ENCODE data around the gene FBXO28. TPM values are rescaled to one million over a fixed set of nuclear protein-coding genes. Genes with fewer than 3 reads are reported as not detected.

The FBXO28 gene
- polyA plus RNA-seq, 3 donors = 33.9 to 37.4 (median 36.3) TPM

DNA sequence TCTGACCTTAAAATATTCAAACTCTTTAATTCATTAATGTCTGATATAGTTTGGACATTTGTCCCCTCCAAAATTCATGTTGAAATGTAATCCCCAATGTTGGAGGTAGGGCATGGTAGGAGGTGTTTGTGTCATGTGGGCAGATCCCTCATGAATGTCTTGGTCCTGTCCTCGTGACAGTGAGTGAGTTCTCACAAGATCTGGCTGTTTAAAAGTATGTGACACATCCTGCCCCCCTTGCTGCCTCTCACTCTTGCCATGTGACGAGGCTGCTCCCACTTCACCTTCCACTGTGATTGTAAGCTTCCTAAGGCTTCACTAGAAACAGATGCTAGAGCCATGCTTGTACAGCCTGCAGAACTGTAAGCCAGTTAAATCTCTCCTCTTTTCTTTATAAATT lies 21.3 kb upstream of the FBXO28 start:
- DNase-seq (ENCODE audit: low read depth in 3 of 3, low spot score in 2 of 3) = no peak

DNA sequence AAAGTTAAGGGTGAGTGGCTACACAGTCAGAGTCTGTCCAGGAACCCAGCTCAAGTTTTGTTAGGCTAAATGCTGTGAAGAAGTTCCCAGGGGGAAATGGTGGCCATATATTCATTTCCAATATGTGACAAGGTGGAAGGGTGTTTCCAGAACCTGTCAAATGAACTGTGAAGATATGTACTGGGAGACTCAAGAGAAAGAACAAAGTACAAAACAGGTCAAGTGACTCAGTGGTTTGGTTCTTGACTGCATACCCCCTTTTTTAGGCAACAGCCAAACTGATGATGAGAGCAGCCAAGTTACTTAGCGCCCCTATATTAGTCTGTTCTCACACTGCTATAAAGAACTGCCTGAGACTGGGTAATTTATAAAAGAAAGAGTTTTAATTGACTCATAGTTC lies 18.6 kb upstream of the FBXO28 start:
- no peak for DNase-seq (ENCODE audit: low read depth in 3 of 3, low spot score in 2 of 3)

DNA sequence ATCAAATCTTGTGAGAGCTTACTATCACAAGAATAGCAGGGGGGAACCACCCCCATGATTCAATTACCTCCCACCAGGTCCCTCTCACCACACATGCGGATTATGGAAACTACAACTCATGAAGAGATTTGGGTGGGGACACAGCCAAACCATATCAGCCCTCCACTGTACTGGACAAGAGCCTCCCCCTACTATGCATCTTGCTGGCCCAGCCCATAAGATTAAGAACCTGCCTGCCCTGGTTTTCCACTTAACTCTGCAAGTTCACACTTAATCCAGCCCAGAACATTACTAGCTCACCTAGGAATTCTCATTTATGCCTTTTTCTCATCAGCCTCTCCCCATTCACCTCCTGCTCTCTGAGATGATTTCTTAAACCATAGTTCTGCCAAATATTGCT lies 18.0 kb upstream of the FBXO28 start:
- DNase-seq (ENCODE audit: low read depth in 3 of 3, low spot score in 2 of 3) = no peak

DNA sequence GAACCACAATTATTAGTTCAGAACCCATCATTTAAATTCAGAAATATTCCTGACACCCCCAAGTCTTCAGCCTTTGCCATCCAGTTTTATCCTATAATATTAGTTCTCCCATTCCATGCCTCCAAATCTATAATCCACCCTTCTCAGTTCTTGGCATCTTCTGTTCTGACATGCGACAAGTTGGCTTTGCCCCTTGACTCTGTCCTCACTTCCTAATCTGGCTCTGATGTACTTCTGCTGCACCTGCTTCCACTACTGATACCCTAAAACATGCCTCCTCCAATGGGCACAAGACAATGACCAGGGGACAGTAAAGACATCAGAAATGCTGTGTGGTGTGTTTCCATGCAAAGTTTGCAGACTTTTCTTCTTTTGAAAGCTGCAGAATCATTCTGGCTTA lies 17.1 kb upstream of the FBXO28 start:
- no peak for DNase-seq (ENCODE audit: low read depth in 3 of 3, low spot score in 2 of 3)

DNA sequence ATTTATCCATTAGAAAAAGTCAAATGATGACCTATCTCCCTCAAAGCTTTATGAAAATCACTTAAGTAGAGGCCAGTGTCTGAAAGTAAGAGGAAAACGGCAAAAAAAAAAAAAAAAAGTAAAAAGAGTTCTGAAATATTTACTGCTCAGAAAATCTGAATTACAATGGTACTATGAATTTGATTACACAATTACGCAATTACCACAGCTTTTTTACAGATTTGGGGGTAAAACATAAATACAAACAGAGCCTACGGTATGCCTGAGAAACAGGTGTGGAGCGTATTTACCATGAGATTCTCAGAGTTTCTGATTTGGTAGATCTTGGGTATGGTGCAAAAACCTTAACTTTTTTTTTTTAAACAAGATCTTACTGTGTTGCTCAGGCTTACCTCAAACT lies 15.9 kb upstream of the FBXO28 start:
- DNase-seq (ENCODE audit: low read depth in 3 of 3, low spot score in 2 of 3) = no peak

DNA sequence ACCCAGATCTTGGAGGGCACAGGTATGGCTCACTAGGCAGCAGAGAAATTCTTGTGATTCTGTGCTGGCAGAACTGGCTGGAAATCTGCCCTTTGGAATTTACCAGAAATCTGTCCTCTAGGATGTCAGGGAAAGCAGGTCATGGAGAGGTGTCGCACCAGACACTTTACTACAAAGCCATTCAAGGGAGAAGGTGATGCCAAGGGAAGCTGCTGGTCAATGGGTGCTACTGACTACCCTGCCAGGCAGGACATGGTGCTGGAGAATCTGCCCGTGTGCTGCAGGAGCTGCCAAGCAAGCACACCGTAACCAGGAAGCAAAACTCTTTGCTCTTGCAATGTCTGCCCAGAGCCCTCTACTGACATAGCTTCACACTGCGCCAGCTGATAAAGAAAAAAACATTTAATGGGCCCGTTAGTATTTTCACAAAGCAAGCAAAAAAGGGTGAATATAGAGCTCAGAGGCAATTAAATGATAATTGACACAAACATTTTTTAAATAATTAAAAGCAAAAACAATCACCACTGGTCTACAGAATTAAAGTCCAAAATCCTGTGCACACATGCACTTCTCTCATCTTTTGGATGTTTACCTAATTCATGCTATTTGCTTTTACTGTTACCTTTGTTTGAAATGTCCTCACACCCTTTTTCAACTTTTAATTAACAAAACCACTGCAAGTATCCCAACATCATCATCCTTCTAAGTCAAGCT lies 7.2 kb upstream of the FBXO28 start:
- no peak for DNase-seq (ENCODE audit: low read depth in 3 of 3, low spot score in 2 of 3)

DNA sequence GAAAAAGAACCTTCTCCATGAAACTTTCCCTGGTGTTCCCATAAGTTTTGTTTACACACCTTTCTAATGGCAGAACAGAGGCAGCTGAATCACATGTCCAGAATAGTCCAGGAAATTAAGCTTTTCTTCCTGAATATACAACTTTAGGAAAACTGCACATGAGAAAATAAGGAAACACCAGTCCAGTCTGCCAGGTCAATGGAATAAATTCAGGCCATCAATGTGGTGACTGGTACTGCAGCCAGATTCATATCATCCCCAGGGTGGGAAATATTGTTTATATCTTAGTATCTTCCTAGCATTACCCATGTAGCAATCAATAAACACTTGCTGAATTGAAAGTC lies 6.7 kb upstream of the FBXO28 start:
- no peak for DNase-seq (ENCODE audit: low read depth in 3 of 3, low spot score in 2 of 3)

DNA sequence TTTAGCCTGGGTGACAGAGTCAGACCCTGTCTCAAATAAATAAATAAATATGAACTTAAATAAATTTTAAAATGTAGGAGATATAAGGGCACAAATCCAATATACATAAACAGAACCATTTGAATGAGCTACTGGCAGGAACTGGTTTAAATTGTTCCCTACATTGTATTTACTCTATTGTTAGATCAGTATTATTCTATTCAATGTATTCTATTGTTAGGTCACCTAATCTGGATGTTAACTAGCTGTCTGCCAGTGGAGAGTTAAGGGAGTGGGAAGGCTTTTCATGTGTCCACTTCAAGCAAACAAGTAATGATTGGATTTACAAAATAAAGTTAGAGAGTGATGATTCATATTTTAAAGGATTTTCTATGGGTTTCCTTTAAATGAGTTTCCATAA lies 4.9 kb upstream of the FBXO28 start:
- DNase-seq (ENCODE audit: low read depth in 3 of 3, low spot score in 2 of 3) = no peak

DNA sequence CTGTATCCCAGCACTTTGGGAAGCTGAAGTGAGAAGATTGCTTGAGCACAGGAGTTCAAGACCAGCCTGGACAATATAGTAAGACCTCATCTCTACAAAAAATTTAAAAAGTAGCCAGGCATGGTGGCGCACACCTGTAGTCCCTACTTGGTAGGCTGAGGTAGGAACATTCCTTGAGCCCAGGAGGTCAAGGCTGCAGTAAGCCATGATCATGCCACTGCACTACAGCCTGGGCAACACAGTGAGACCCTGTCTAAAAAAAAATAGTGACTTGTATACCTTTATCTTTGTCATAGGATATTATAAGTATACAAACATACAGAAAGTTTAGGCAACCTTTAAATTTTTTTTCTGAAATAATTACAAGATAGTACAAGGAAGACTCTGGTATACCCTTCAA lies 3.9 kb upstream of the FBXO28 start:
- DNase-seq (ENCODE audit: low read depth in 3 of 3, low spot score in 2 of 3) = no peak

DNA sequence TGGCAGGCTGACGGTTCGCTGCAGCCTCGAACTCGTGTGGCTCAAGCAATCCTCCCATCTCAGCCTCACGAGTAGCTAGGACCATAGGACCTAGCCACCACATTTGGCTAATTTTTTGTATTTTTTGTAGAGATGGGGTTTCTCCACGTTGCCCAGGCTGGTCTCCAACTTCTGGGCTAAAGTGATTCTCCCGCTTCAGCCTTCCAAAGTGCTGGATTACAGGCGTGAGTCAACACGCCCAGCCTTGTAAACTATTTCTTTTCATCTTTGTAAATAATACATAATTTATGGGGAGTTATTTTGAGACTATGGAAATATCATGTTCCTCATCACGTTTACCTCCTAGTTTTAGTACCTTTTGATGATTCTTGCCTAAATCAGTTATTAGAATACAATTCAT lies 906 bp upstream of the FBXO28 start:
- DNase-seq (ENCODE audit: low read depth in 3 of 3, low spot score in 2 of 3) = no peak

DNA sequence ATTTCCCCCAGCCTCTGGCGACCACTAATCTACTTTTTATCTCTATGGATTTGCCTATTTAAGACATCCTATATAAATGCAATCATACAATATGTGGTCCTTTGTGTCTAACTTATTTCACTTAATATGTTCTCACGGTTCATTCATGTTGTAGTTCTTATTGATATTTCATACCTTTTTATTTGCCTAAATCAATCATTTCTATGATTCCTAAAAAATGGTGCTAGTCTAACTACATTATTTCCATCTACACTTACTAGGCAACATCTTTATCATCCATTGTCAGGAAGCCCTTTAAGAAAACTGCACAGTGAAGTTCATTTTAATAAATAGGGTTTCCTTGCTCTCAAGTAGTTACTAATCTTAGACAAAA lies 380 bp upstream of the FBXO28 start:
- no peak for DNase-seq (ENCODE audit: low read depth in 3 of 3, low spot score in 2 of 3)

DNA sequence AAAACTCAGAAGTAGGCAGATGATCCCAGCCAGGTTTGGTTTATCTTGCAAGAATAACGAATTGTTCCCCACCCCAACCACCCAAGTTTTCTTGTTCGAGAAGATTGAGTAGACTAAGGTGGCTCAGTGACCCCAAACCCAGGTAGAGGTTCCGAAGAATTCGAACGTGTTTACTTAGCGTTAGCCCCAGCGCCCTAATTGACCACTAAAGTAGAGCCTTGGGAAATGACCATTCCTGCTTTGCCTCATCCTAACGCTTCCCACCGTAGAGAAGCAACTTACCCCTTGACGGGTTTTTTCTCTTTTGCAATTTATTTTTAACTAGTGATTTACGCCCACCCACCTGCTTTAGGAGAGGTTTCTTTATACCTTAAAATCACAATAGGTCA lies 870 bp downstream of the FBXO28 start:
- no peak for DNase-seq (ENCODE audit: low read depth in 3 of 3, low spot score in 2 of 3)

DNA sequence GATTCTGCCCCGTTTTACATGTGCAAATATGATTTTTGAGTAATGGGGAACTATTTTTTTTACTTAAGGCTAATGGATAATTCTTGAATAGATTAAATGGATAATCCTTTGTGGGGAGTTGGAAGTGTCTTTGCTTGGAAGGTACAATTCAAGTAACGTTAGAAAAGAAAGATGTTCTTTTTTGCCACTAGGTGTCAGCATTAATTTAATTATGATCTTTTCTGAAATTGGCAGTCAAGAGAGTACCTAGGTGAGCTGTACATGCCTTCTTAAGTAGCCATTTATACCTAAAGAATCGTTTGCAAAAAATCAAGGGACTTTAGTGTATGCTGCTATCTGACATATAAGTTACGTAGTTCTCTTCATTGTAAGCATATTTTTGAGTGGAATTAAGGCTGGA lies 2.2 kb downstream of the FBXO28 start:
- no peak for DNase-seq (ENCODE audit: low read depth in 3 of 3, low spot score in 2 of 3)

DNA sequence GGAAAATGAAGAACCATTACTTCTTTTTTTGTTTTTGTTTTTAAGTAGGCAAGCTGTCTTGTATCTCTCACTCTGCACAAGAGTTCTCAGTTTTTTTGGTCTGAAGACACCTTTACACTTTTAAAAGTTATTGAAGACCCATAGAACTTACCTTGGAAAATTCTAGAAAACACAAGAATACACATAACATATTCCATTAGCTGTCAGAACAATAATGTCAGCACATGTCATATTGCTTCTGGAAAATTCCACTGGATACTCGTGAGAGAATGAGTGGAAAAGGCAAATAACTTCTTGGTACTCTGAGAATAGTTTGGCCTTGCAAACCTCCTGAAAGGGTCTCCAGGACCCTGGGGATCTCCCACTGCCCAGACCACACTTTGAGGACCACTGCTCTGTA lies 4.8 kb downstream of the FBXO28 start:
- no peak for DNase-seq (ENCODE audit: low read depth in 3 of 3, low spot score in 2 of 3)

DNA sequence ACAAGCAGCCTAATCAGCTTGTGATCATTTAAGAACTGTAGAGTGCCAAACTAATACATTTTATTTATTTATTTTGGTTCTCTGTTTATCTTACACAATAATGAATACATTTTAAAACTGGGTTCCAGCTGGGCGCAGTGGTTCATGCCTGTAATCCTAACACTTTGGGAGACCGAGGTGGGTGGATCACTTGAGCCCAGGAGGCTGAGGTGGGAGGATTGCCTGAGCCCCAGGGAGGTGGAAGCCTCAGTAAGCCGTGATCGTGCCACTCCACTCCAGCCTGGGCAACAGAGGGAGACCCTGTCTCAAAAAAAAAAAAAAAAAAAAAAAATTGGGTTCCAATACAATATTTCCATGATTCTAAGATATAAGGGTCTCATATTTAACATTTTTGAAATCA lies 9.2 kb downstream of the FBXO28 start:
- no peak for DNase-seq (ENCODE audit: low read depth in 3 of 3, low spot score in 2 of 3)

DNA sequence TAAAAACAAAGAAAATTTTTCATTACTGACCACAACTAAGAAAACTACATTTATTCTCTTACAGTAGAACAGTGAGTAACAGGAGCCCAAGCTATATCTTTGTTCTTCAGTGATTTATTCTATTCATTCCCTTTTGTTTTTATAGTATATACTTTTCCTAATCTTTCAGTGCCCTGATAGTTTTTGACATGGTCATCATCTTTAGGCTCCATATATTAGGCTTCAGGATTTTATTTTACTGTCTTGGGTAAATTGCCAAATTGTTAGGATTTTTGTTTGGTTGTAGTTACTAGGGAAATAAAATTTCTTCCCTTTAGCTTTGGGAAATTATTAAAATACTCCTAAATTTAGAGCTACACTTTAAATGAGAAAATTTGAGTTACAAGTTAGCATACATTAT lies 10.3 kb downstream of the FBXO28 start:
- DNase-seq (ENCODE audit: low read depth in 3 of 3, low spot score in 2 of 3) = no peak

DNA sequence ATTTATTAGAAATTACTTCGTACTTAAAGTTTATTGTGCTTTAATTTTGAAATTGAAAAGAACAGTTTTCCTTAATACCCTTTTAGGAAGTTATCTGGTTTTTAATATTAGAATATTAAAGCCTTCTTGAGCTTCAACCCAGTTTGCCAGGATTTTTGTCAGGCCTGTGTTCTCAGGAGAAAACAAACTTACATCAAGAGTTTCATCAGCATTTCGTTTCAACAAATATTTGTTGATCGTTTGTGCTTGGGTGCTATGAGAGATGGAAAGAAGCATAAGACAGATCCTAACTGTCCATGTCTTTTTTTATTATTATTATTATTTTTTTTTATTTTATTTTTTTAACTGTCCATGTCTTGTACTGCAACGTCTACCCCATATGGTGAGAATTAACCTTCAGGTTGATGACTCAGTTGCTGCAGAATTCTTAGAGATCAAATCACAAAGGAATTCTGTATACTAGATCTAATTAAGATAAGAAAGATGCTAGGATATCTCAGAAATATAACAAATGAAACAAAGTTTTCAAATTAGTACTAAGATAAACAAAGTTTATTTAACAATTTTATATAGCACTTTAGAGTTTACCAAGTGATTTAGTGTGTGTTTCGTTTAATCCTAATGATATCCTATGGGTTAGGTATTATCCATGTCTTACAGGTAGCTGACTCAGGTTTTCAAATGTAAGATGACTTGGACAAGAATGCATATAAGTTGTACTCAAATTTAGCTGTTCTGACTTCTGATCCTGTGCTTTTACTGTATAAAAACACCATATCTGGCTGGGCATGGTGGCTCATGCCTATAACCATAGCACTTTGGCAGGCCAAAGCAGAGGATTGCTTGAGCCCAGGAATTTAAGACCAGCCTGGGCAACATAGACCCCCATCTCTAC lies 14.3 kb downstream of the FBXO28 start:
- no peak for DNase-seq (ENCODE audit: low read depth in 3 of 3, low spot score in 2 of 3)

DNA sequence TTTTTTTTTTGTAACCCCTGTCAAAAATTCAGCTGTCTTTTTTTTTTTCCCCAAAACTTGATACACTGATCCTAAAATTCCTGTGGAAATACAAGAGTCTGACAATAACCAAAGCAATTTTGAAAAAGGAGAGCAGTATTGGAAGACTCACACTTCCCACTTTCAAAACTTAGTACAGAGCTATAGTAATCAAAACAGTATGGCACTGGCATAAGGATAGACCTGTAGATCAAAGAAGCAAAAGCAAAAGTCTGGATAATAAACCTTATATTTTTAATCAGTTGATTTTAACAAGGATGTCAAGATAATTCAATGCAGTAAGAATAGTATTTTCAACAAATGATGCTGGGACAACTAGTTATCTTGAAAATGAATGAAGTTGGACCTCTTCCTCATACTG lies 17.3 kb downstream of the FBXO28 start:
- no peak for DNase-seq (ENCODE audit: low read depth in 3 of 3, low spot score in 2 of 3)

DNA sequence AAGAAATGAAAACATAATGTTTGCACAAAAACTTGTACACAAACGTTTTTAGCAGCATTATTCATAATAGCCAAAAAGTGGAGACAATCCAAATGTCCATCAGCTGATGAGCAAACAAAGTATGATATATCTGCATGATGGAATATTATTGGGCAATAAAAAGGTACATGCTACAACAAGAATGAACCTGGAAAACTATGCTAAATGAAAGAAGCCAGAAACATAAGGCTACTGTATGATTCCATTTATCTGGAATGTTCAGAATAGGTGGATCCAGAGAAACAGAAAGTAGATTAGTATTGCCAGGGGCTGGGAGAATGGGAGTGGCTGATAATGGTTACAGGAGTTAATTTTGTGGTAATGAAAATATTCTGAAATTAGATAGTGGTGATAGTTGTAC lies 19.0 kb downstream of the FBXO28 start:
- no peak for DNase-seq (ENCODE audit: low read depth in 3 of 3, low spot score in 2 of 3)

DNA sequence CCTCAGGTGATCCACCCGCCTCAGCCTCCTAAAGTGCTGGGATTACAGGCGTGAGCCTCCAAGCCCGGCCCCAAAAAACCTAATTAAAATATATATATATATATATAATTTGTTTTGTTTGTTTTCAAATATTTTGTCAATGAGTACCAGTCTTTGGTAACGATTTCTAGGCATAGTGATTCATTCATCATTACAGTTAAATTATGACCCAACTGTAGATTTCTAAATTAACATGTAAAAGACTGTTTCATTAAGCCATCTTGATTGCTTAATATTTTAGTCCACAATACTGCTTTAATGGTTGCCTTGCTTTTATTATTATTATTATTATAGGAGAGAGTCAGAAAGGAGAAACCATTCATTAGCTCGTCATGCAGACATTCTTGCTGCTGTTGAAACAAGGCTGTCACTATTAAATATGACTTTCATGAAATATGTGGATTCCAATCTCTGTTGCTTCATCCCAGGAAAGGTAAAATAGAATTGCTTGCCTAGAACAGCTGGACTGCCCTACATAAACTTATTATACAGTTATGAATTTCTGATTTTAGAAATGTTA lies 19.9 kb downstream of the FBXO28 start:
- no peak for DNase-seq (ENCODE audit: low read depth in 3 of 3, low spot score in 2 of 3)

DNA sequence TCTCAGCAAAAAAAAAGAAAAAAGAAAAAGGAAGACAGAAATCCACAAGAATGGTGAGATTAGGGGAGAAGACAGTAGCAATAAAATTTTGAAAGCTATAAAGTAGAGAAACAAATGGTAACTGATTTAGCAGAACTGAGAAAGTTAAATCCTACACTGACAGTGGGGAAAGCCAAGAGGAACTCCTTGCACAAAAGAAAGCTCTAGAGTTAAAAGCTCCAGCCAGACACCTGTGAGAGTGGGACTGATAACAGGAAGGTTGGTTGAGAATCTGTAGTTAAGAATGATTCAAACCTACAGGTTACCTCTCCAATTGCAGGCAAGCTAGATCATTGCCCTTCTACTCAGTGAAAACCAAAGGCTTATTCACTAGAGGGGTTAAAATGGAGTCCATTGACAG lies 23.6 kb downstream of the FBXO28 start:
- no peak for DNase-seq (ENCODE audit: low read depth in 3 of 3, low spot score in 2 of 3)

DNA sequence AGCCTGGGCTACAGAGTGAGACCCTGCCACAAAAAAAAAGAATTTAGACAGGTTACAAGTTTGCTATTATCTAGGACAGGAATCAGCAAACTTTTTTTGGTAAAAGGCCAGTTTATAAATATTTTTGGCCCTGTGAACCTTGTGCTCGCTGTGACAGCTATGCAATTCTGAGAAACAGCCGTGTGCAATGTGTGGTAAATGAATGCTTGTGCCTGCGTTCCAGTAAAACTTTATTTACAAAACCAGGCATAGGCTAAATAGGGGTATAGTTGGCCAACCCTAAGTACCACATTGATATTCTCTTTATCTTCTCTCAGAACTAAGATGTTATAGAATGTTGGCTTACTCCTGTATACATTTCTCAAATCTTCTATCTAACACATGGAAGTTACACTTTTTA lies 24.3 kb downstream of the FBXO28 start:
- no peak for DNase-seq (ENCODE audit: low read depth in 3 of 3, low spot score in 2 of 3)

All from right renal cortex interstitium (tissue), 3 donors.